Left forelimb (tissue), 1 donor: ENCODE results near the gene ACSF2.

Experiments
- DNase-seq: peaks from one replicate; pipeline ENCODE4 v3.0.0-alpha.2; 2018; ENCODE audit warnings: low spot score

Gene ACSF2

DNA sequence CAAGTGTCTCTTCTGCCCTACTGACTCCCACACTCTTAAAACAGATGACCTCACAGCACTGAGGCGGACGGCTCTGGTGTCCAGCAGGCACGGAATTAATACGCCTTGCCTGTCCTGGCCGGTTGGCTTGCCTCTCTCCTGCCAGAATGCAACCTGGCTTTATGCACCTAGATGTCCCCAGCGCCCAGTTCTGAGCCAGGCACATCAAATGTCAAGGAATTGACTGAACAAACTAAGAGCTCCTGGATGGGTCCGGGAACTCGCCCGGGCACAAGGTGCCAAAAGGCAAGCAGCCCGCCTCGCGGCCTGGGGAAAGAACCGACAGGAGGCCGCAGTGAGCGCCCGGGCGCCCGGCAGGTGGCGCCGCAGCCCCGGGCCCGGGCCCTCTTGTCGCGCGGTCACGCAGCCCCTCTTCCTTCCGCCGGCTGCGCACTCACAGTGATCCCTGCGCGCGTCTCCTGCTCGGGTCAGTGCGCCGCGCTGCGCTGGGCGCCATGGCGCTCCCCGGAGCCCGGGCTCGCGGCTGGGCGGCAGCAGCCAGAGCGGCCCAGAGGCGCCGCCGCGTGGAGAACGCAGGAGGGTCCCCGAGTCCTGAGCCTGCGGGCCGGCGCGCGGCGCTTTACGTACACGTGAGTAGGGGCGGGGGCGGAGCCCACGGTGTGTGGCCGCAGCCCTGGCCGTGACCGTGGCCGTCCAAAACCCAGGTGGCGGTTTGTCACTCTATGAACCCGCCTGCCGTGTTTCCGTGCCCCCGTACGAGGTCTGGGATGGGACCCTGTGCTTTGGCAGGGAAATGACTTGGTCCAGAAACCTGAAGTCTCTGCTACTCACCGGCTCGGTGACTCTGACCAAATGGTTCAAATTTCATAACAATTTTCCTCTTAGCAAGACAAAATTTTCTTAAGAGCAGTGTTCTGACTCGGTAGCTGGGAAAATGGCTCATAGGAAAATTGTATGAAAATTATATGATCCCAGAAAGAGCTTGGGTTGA lies 52.7 kb downstream of the ACSF2 start, which contains the start of gene RSAD1:
Gene RSAD1, plus strand, starts transcription at position 470 of the 991 bp plus-strand sequence. Its CDS starts 25 bp downstream, at position 495.
- peak; percentile 90 for DNase-seq

DNA sequence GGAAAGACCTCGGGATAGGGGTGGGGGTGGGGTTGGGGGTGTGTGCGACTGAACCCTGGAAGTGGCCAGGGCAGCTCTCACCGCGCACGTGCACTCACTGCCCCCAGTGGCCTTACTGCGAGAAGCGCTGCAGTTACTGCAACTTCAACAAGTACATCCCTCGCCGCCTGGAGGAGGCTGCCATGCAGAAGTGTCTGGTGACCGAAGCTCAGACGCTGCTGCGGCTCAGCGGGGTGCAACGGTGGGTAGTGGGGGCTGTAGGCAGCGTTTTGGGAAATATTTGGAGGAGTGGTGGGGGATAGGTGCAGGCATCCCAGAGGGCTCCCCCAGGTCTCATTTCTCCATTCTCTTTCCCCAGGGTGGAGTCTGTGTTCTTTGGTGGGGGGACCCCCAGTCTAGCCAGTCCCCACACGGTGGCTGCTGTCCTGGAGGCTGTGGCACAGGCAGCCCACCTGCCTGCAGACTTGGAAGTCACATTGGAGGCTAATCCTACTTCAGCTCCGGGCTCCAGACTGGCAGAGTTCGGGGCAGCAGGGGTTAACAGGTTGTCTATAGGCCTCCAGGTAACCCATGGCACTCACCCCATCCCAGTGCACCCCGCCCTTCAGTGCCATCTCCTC lies 53.6 kb downstream of the ACSF2 start:
- DNase-seq = peak; percentile 83

DNA sequence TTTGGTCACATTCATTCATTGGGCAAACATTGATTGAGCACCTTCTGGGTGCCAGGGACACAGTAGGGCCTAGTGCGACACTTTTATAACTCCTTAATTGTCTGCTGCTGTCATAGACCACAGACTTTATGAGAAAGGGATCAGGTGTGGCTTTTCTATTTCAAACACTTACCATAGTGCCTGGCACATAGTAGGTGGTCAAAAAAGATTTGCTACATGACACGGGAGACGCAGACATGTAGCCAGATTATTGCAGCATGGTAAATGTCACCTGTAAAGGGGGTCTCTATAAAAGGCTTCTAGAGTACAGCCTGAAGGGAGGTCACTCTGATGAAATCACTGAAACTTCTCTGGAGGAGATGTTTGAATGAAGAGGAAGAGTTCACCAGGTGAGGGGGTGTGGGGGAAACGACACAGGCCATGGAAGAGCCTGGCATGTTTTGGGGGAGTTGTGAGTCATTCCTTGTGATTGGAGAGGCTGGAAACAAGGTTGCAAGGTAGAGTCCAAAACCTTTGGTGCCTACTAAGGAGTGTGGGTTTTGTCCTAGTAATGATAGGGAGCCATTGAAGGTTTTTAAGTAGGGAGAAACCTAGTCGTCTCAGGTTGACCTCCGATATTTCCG lies 54.2 kb downstream of the ACSF2 start:
- DNase-seq = no peak

DNA sequence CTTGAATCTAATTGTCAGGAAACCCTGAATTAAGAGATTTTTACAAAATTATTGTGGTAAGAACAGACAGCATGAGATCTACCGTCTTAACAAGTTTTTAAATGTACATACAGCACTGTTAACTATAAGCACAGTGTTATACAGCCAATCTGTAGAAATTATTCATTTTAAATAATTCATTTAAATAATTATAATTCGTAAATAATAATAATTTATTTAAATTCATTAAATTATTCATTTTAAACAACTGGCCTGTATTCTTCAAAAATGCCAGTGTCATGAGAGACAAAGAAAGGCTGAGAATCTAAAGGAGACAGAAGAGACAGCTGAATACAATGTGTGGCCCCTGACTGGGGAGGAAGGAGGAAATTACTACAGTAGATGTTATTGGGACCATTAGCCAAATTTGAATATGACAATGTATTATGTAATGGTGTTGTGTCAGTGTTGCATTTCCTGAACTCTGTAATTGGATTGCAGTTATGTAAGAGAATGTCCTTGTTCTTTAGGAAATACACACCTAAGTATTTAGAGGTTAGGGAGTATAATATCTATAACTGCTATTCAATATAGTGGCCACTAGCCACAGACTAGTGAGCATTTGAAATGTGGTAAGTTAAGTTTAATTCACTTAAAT lies 55.0 kb downstream of the ACSF2 start:
- DNase-seq = no peak

DNA sequence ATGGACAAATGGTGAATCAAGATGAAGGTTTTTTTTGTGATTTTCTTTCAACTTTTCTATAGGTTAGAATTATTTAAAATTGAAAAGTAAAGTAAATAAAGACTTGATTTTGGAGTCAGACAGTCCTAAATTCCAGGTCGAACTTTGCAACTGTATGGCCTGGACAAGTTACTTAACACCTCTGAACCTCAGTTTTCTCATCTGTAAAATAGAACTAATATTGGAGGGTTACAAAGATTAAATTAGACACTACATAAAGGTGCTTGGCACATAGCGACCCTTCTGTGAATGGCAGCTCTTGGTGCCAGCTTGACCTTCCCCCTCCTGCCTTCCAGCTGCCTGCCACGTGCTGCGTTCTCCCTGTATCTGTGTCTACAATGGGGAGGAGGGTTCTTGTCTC lies 55.6 kb downstream of the ACSF2 start:
- no peak for DNase-seq

DNA sequence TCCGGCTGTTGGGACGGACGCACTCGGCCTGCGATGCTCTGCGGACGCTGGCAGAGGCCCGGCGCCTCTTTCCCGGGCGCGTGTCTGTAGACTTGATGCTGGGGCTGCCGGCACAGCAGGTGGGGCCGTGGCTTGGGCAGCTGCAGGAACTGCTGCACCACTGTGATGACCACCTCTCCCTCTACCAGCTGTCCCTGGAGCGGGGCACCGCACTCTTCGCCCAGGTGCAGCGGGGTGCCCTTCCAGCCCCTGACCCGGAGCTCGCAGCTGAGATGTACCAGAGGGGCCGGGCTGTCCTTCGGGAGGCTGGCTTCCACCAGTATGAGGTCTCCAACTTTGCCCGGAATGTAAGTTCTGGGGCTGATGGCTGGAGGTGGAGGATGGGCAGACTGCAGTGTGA lies 56.1 kb downstream of the ACSF2 start:
- DNase-seq = no peak

DNA sequence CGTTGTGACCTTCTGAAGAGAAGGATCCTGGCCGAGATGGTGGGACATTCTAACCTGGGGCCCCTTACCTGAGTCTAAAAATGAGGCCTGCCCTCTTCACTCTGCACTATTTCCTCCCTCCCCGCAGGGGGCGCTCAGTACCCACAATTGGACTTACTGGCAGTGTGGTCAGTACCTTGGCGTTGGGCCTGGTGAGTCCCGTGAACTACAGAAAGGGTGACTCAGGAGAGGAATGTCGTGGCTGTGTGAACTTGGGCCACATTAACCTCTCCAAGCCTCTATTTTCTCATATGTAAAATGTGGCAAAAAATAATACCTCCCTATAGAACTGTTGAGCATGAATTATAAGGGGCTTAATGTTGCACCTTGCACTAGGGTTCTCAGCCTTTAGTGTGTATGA lies 56.5 kb downstream of the ACSF2 start:
- peak; percentile 86 for DNase-seq

DNA sequence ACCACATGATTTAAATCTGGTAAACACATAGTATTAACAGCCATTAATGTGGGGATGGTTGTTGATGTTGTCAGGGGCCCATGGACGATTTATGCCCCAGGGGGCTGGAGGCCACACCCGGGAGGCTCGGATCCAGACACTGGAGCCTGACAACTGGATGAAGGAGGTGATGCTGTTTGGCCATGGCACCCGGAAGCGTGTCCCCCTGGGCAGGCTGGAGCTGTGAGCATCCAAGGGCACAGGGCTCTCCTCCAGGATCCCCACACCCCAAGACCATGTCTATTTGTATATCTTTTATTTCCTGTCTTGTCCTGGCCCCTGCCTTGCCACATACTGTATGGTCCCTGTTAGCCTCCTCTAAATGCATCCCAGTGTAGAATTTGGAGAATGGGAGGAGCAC lies 57.2 kb downstream of the ACSF2 start:
- DNase-seq = peak; percentile 38

DNA sequence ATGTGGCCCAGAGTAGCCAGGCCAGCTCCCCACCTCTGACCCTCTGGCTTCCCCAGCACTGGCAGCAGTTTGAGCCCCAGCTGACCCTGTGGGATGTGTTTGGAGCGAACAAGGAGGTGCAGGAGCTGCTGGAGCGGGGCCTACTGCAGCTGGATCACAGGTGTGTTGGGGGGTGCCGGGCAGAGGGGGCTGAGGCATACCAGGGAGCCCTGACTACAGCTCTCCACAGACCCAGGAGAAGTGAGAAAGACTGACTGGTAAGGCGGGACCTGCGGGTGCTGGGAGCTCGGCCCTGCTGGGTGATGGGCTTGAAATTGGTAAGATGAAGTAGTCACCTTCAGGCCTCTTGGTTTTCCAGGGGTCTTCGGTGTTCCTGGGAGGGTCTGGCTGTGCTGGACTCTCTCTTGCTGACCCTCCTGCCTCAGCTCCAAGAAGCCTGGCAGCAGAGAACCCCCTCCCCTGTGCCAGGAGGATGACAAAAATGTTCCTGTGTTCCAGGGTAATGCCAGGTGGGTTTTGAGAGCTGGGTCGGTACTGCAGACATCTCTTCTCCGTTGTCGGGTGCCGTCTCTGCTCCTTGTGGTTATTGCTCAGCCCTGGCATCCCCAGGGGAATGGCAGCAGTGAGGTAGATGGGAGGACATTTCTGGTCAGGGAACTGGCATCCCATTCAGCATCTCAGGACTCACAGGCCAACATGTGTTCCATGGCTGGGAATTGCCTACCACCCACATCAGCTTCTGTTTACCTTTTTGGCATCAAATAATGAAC lies 58.6 kb downstream of the ACSF2 start:
- DNase-seq = peak; percentile 55

DNA sequence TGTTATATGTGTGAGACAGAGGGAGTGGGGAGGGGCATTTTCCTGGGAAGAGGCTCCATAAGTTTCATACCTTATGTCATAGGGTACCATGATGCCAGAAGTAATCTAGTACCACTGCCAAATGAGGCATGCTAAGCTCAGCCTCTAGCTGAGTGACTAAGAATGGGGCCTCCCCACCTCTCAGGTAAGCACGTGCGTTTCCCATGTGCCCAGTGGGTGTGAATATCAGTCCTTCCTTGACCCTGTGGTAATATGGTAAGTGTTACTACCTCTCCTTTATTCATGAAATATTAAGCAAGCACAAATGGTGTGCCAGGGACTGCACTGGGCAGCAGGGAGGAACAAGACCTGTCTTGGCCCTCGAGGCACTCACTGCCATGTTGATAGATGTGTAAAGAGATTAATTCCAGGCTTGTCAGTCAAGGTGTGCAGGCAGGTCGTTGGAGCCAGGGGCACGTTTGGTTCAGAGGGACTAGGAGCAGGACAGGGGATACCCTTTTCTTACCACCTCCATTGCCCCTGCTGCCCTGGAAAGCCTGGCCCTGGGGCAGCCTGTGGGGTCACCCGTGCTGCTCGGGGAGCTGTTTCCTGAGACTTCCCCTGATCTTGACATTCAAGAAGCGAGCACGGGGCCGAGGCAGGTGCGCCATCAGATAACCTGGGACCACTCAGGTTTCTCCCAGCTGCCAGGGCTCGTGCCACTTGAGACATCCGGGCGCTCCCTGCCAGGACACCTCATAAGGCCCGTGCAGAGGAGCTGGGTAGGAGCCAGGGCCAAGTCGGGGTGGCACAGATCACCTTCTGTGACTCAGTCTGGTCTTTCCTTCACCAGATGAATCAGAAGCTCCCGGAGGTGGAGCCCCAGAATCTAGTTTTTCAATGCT lies 61.4 kb downstream of the ACSF2 start:
- peak; percentile 47 for DNase-seq

DNA sequence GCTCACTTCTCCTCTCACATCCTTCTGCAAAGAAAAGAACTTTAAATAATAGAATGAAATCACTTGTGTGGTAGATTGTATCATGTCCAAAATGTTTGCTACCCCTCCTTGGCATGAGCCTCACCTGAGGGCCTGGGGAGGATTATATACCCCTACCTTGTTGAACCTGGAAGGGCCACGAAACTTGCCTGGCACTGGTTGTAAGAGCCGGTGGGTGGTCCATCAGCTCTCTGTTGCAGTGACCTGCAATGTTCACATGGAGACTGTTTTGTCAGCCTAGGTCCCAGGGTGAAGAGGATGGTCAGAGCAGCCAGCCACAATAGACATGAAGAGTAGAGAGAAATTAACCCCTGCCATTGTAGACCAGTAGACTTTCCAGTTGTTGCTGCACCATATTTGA lies 62.9 kb downstream of the ACSF2 start:
- DNase-seq = no peak

DNA sequence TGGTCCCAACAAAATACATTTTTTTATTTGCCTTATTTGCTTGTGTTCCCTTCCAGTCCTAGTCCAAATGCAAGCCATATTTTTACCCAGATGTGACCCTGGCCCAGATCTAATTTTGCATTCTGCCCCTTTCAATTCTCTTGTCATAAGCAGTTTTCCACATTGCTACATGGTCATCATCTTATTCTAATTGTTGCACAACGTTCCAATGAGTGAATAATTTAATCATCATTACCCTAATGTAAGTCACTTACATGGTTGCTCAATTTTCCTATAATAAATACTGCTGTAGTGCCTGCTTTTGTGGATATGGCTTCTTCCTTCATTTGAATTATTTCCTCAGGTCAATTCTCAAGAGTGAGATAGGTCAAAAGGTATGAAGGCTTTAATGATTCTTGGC lies 65.5 kb downstream of the ACSF2 start:
- no peak for DNase-seq

DNA sequence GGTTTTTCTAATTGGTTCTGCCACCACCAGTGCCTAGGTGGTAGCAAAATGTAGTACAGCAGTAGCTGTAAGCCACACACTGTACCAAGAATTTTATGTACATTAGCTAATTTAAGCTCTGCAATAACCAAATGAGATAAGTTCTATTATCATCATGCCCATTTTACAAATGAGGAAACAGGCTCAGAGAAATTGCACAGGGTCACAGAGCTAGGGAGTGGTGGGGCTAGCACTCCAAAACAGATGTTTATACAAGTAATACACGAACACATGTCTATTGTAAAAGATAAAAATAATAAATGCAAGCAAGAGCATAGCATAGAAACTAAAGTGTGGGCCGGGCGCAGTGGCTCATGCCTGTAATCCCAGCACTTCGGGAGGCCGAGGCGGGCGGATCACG lies 66.2 kb downstream of the ACSF2 start:
- no peak for DNase-seq

DNA sequence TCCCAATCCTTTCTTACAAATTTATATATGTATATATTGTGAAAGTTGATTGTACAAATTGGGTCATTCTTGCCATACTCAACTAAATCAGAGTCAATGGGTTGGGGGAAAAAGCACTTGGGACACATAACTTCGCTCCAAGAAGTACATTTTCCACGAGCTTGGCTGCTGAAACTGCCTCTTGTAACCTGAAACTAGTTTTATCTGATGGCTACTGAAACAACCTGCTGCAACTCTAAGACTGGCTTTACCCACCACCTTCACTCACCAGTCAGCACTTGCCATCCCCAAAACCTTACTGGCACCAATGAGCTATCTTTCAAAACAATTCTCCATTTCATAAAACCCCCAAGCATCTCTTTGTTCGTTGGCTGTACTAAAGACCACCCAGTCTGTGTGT lies 67.7 kb downstream of the ACSF2 start:
- no peak for DNase-seq

DNA sequence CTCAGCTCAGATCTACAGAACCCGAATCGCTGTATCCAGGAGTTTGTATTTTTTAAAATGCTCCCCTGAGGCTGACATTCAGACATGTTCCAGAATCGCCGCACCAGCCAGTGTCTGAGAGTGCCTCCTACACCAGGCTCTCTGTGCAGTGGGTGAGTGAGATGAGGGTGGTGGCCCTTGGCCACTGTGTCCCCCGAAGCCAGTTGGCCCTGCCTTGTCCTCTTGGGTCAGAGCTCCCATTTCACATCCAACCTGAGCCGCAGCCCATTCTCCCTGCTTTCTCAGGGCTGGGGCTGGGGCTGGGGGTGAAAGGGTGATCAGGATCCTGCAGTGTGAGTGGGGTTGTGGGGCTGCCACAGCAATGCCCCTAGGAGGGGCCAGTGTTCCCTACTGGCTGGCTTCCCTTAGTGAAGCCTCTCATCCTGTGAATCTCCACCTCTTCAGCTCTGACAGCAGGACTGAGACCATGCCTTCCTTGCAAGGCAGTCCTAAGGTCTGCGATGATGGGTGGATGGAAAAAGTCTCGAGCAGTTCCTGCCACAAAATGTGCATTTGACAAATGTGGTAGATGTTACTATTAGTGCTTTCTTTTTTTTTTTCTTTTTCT lies 69.3 kb downstream of the ACSF2 start:
- DNase-seq = no peak

DNA sequence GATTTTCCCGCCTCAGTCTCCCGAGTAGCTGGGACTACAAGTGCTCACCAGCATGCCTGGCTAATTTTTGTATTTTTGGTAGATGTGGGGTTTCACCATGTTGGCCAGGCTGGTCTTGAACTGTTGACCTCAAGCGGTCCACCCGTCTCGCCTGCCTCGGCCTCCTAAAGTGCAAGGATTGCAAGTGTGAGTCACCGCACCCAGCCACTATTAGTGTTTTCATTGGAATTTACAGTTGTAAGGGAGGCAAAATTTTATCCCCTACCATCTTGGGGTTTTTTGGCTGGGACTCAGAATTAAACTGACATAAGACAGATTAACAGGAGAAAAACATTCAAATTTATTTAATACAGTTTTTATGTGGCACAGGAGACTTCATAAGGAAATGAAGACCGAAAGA lies 69.9 kb downstream of the ACSF2 start:
- no peak for DNase-seq

DNA sequence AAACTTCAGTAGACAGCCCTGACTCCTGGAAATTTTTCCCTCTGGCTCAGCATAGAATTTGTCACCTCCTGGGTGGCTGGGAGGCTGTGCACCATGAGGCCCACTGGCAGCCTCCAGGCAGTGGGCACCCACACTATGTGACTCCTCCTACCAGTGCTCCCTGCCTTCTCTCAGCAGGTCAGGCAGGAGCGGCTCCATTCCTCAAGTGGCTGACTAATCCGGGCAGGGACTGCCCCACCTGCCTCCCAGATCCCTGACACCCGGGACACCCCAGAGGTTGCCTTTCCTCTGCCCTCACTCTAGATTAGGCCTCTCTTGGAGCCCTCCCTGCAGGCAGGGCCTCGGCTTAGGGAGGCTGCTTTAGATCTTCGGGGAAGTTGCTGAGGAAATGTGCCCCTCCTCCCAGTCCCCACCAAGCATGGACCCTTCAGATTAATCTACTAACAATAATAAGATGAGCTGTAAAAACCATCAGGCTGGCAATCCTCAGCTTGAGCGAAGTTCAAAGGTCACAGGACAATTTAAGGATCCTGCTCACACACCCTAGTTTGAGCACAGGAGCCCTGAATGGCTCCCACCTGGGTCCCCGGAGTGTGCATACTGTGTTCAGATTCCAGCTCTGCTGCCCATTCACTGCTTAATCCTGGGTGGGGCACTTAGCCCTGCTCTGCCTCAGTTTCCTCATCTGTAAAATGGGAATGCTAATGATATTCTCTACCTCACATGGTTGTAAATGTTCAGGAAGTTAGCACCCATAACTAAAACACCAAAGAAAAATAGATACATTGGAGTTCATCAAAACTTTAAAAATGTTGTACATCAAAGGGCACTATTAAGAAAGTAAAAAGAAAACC lies 72.2 kb downstream of the ACSF2 start:
- no peak for DNase-seq

DNA sequence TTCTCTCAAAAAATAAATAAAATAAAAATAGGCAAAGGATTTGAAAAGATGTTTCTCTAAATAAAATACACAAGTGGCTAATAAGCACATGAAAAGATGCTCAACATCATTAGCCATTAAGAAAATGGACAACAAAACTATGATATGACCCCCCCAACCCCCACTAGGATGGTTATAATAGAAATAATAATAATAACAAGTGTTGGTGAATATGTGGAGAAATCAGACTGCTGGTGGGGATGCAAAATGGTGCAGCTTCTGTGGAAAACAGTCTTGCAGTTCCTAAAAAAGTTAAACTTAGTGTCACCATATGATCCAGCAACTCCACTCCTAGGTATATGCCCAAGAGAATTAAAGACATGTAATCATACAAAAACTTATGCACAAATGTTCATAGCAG lies 73.3 kb downstream of the ACSF2 start:
- DNase-seq = no peak

DNA sequence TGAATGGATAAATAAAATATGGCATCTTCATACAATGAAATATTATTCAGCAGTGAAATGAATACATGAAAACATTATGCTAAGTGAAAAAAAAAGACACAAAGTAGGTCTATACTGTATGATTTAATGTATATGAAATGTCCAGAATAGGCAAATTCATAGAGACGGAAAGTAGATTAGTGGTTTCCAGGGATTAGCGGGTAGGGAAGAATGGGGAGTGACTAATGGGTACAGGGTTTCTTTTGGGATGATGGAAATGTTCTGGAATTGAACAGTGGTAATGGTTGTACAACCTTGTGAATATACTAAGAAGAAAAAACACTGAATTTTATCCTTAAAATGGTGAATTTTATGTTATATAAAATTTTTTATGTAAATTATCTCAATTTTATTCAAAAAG lies 73.7 kb downstream of the ACSF2 start:
- DNase-seq = no peak
